K562 (cell line): ENCODE results near the gene PDZRN4. TPM values are rescaled to one million over a fixed set of nuclear protein-coding genes. Genes with fewer than 3 reads are reported as not detected.

ENCODE experiments used
- ATAC-seq: fragments of 200-7000 bp; cut with Tn5 transposase; 3 replicates; pipeline ENCODE4 v1.9.1; 2020; ENCODE audit warnings: moderate library complexity
- BruUV-seq: library from RNA; stranded (reverse); fragments of 400-500 nt; replicated peaks from 2 replicates; lab custom pipeline; 2021; lab: Mats Ljungman, UMichigan
- CTCF ChIA-PET: fragments of 300-600 bp; formaldehyde crosslinking; extraction: SDS; loops from one replicate; lab custom pipeline; 2021; ENCODE audit warnings: low intra/inter-chr PET ratio; lab: Yijun Ruan, JAX
- POLR2A ChIA-PET: fragments of 300-600, 350-650 bp; sonication (Branson Sonifier 250); formaldehyde crosslinking; extraction: SDS; loops from one replicate; lab custom pipeline; 2021; ENCODE audit warnings: antibody characterized with exemption, inconsistent platforms; lab: Yijun Ruan, JAX
- DNase-seq, 4 experiments: peaks; one replicate each; pipeline versions ENCODE4 v3.0.0 to v3.0.0-alpha.2; 2011 to 2018; ENCODE audit warnings: low spot score in 3 of 4, mixed read lengths in 3 of 4; ENCODE audit errors: extremely low read depth in 1 of 4
- FAIRE-seq: peaks from 2 replicates; lab custom pipeline; 2011; peaks lifted over from hg19 to GRCh38; lab: Jason Lieb, UNC
- H2AFZ ChIP-seq: 2 replicates; pipeline ENCODE4 v1.6.0; 2011; ENCODE audit warnings: low read depth, low read length, control low read depth, inconsistent platforms
- H3K27ac ChIP-seq: fragments of 200-600 bp; 3 replicates; pipeline ENCODE4 v1.8.0; 2011; ENCODE audit warnings: low read depth, mild to moderate bottlenecking, control low read depth, inconsistent platforms, low read length, moderate library complexity, mixed read lengths; ENCODE audit errors: extremely low read depth
- H3K27me3 ChIP-seq, 2 experiments: fragments of 300-600 bp in 1 of 2; 2 replicates in 1 of 2; 3 replicates in 1 of 2; pipeline versions ENCODE4 v1.6.0 to v1.8.0; 2011; ENCODE audit warnings: inconsistent platforms in 2 of 2, low read length in 2 of 2, mild to moderate bottlenecking in 1 of 2, mixed read lengths in 1 of 2, moderate library complexity in 1 of 2; ENCODE audit not compliant: control insufficient read depth in 2 of 2, insufficient read depth in 2 of 2
- H3K36me3 ChIP-seq: fragments of 300-600 bp; 3 replicates; pipeline ENCODE4 v1.8.0; 2011; ENCODE audit warnings: mild to moderate bottlenecking, low read length, inconsistent platforms; ENCODE audit not compliant: control insufficient read depth, insufficient read depth
- H3K4me1 ChIP-seq, 2 experiments: fragments of 200-600 bp in 1 of 2; replicated peaks in 1 of 2; 2 replicates in 1 of 2; 3 replicates in 1 of 2; pipeline versions ENCODE4 v1.5.1 to v1.8.0; 2011; ENCODE audit warnings: inconsistent platforms in 2 of 2, low read length in 2 of 2, mild to moderate bottlenecking in 1 of 2, mixed read lengths in 1 of 2, moderate library complexity in 1 of 2; ENCODE audit not compliant: control insufficient read depth in 2 of 2, insufficient read depth in 2 of 2
- H3K4me2 ChIP-seq: 2 replicates; pipeline ENCODE4 v1.6.1; 2011; ENCODE audit warnings: low read length, control low read depth, inconsistent platforms, mixed read lengths; ENCODE audit not compliant: insufficient read depth
- H3K4me3 ChIP-seq: fragments of 200-600 bp; sonication (generic), shearing (Covaris generic); 2 replicates; pipeline ENCODE4 v1.5.1; 2016; ENCODE audit warnings: control low read depth, inconsistent platforms
- H3K79me2 ChIP-seq: fragments of 200-600 bp; 3 replicates; pipeline ENCODE4 v1.8.0; 2011; ENCODE audit warnings: low read length, inconsistent platforms; ENCODE audit not compliant: control insufficient read depth, insufficient read depth
- H3K9ac ChIP-seq, 2 experiments: 2 replicates each; pipeline versions ENCODE4 v1.6.0 to v1.6.1; 2011; ENCODE audit warnings: low read depth in 2 of 2, low read length in 2 of 2, control low read depth in 1 of 2, inconsistent platforms in 1 of 2, mild to moderate bottlenecking in 1 of 2, mixed read lengths in 1 of 2; ENCODE audit not compliant: insufficient read depth in 1 of 2
- H3K9me1 ChIP-seq: one replicate; pipeline ENCODE4 v1.6.0; 2011; ENCODE audit warnings: inconsistent platforms, mild to moderate bottlenecking, low read length, moderate library complexity; ENCODE audit not compliant: control insufficient read depth, insufficient read depth
- H3K9me3 ChIP-seq: replicated peaks from 2 replicates; pipeline ENCODE4 v1.5.1; 2011; ENCODE audit warnings: low read depth, low read length, inconsistent platforms; ENCODE audit not compliant: control insufficient read depth, insufficient read depth
- H4K20me1 ChIP-seq: replicated peaks from 2 replicates; pipeline ENCODE4 v1.6.1; 2011; ENCODE audit warnings: low read length, inconsistent platforms, mixed read lengths; ENCODE audit not compliant: control insufficient read depth, insufficient read depth
- FOS ChIP-seq: IDR thresholded peaks from 3 replicates; pipeline ENCODE4 v1.6.1; 2011; ENCODE audit not compliant: insufficient read length; ENCODE audit errors: extremely low read depth
- SAP30 ChIP-seq: fragments of 200-600 bp; sonication (generic); IDR thresholded peaks from 2 replicates; pipeline ENCODE4 v1.6.1; 2012; ENCODE audit warnings: borderline replicate concordance, low read depth, mild to moderate bottlenecking, moderate library complexity, low read length, control low read depth, inconsistent platforms; ENCODE audit not compliant: insufficient read depth, poor library complexity, severe bottlenecking
- ZFX ChIP-seq: sonication (generic); formaldehyde crosslinking; IDR thresholded peaks from 2 replicates; pipeline ENCODE4 v1.8.0; 2022; ENCODE audit warnings: mild to moderate bottlenecking, missing genetic modification reagents, moderate library complexity
- ZNF282 ChIP-seq: sonication (generic); formaldehyde crosslinking; IDR thresholded peaks from 2 replicates; pipeline ENCODE4 v1.8.1; 2023; ENCODE audit warnings: missing genetic modification reagents
- ZNF445 ChIP-seq: fragments of 250-450 bp; sonication (Bioruptor Pico); IDR thresholded peaks from 2 replicates; pipeline ENCODE4 v1.4.0; 2020; ENCODE audit warnings: low read depth, mild to moderate bottlenecking, moderate library complexity
- ZNF57 ChIP-seq: fragments of 450-650 bp; formaldehyde crosslinking; IDR thresholded peaks from 2 replicates; pipeline ENCODE4 v1.4.0; 2020; ENCODE audit warnings: mild to moderate bottlenecking, moderate library complexity
- ZNF699 ChIP-seq: fragments of 250-450 bp; sonication (Bioruptor Pico); IDR thresholded peaks from 2 replicates; pipeline ENCODE4 v1.8.0; 2021; ENCODE audit warnings: mild to moderate bottlenecking, moderate library complexity; ENCODE audit not compliant: insufficient replicate concordance
- ZNF785 ChIP-seq: fragments of 250-450 bp; sonication (Bioruptor Pico); IDR thresholded peaks from 2 replicates; pipeline ENCODE4 v1.4.0; 2020; ENCODE audit warnings: mild to moderate bottlenecking
- WGBS: fragments of 100-300 bp; shearing (Covaris generic); methylation state at CpG from one replicate; pipeline ENCODE4 v1.1.6; 2016; ENCODE audit warnings: low coverage, mixed read lengths; ENCODE audit not compliant: insufficient coverage; ENCODE audit errors: missing lambda C conversion rate; 5-methylcytosine and 5-hydroxymethylcytosine counted together
- in situ Hi-C: fragments of 300-500 bp; cut with MboI; formaldehyde crosslinking; loops from 4 replicates; pipeline ENCODE4 v1.15.0; 2018; ENCODE audit warnings: inconsistent platforms, mixed read lengths
- intact Hi-C: fragments of 100-400 bp; cut with micrococcal nuclease; formaldehyde crosslinking; loops from 2 replicates; pipeline ENCODE4 v1.14.2; 2022
- polyA plus RNA-seq, 8 experiments: library from polyadenylated mRNA; depleted of rRNA in 4 of 8; stranded (reverse) in 5 of 8; unstranded in 3 of 8; fragments of >200 nt; fragmentation: Nextera tagmentation in 2 of 8; fragmentation: Illumina TruSeq in 1 of 8; extraction: Ambion mirVana in 2 of 8; extraction: Trizol in 1 of 8; gene quantifications; 2 replicates each; pipeline versions ENCODE4 v1.2.1 to v1.2.3, GENCODE V29; 2011 to 2014; ENCODE audit warnings: inconsistent platforms in 1 of 8, missing spikeins in 1 of 8
- total RNA-seq, 7 experiments: library from RNA; depleted of rRNA in 6 of 7; stranded (reverse); fragments of >200 nt in 6 of 7; fragmentation: Illumina TruSeq in 2 of 7; extraction: Trizol in 2 of 7; gene quantifications; 2 replicates each; pipeline versions ENCODE4 v1.2.1 to v1.2.3, GENCODE V29; 2011 to 2021; ENCODE audit warnings: low replicate concordance in 1 of 7
- TF ChIP-seq, protein P1 (sequence below): fragments of 250-450 bp; sonication (Bioruptor Pico); IDR thresholded peaks from 2 replicates; pipeline ENCODE4 v1.4.0; 2020; ENCODE audit warnings: mild to moderate bottlenecking
- TF ChIP-seq, protein P2 (sequence below), 2 experiments: fragments of 450-650 bp in 1 of 2; sonication (generic) in 1 of 2; formaldehyde crosslinking; conservative IDR thresholded peaks; 2 replicates each; pipeline versions ENCODE4 v1.4.0 to v1.8.1; 2020 to 2022; ENCODE audit warnings: mild to moderate bottlenecking in 1 of 2, missing genetic modification reagents in 1 of 2
- TF ChIP-seq, protein P3 (sequence below): fragments of 250-450 bp; sonication (Bioruptor Pico); IDR thresholded peaks from 2 replicates; pipeline ENCODE4 v1.5.0; 2022; ENCODE audit warnings: mild to moderate bottlenecking
- TF ChIP-seq, protein P4 (sequence below): fragments of 250-450 bp; sonication (Bioruptor Pico); IDR thresholded peaks from 2 replicates; pipeline ENCODE4 v1.5.0; 2021

Gene PDZRN4
- total and polyA plus RNA-seq, 9 of the 15 experiments (the other 6 are each of a cell fraction or from before 2014, with no cell fraction given), result not detected

DNA sequence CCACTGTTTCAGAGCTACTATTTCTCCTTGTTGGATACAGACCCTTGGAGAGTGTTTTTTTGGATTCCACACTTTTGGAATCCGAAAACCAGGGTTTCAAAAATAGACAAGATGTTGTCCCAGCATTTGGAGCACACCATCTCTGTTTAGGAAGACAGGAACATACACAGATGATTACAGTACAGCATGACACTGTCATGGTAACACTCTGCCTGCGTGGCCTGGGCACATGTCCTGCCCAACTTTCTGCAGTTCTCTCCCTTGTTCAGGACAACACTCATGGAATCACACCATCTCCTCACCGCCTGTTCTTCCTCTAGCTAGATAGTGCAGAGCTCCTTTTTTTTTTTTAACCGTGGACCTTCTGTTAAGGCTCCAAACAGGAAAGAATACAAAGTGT is 369.2 kb downstream of the PDZRN4 start:
- no peaks in the 10 kb centered on the region for H3K9me1 ChIP-seq
- no peak overlapping the region for H3K4me3 ChIP-seq
- no peak overlapping the region for H3K9ac ChIP-seq
- no peaks in the 10 kb centered on the region for H3K36me3 ChIP-seq
- H4K20me1 ChIP-seq, result no peaks in the 10 kb centered on the region
- ChIA-PET CTCF (no interaction called here), POLR2A (no interaction called here)
- no peaks in the 10 kb centered on the region for H3K79me2 ChIP-seq
- intact Hi-C loops, result no loop called here
- no peak for ATAC-seq
- no peaks in the 10 kb centered on the region for H3K4me1 ChIP-seq
- 0% methylated on average over 3 of the region's 4 CpGs for WGBS
- H3K27me3 ChIP-seq, result no peaks in the 10 kb centered on the region
- no peak overlapping the region for H2AFZ ChIP-seq
- in situ Hi-C loops, result no loop called here
- no peaks in the 10 kb centered on the region; the same call in 1 of the 2 replicates for H3K9me3 ChIP-seq
- no peak overlapping the region for H3K27ac ChIP-seq
- BruUV-seq, result no TSS peak
- H3K4me2 ChIP-seq, result no peak overlapping the region
- no peak for FAIRE-seq
- TF ChIP-seq, protein P1, sequence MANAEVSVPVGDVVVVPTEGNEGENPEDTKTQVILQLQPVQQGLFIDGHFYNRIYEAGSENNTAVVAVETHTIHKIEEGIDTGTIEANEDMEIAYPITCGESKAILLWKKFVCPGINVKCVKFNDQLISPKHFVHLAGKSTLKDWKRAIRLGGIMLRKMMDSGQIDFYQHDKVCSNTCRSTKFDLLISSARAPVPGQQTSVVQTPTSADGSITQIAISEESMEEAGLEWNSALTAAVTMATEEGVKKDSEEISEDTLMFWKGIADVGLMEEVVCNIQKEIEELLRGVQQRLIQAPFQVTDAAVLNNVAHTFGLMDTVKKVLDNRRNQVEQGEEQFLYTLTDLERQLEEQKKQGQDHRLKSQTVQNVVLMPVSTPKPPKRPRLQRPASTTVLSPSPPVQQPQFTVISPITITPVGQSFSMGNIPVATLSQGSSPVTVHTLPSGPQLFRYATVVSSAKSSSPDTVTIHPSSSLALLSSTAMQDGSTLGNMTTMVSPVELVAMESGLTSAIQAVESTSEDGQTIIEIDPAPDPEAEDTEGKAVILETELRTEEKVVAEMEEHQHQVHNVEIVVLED (CRISPR knock-in tag), result no peak
- TF ChIP-seq, protein P2, sequence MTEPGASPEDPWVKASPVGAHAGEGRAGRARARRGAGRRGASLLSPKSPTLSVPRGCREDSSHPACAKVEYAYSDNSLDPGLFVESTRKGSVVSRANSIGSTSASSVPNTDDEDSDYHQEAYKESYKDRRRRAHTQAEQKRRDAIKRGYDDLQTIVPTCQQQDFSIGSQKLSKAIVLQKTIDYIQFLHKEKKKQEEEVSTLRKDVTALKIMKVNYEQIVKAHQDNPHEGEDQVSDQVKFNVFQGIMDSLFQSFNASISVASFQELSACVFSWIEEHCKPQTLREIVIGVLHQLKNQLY (CRISPR knock-in tag; conservative IDR thresholded peaks at IDR 0.05), result no peak
- TF ChIP-seq ZNF57 (CRISPR knock-in tag) (no peak), ZNF445 (CRISPR knock-in tag) (no peak), ZNF282 (no peak), ZNF699 (CRISPR knock-in tag) (no peak), ZFX (CRISPR knock-in tag) (no peak), FOS (no peak), SAP30 (no peak), ZNF785 (CRISPR knock-in tag) (no peak)
- TF ChIP-seq, protein P3, sequence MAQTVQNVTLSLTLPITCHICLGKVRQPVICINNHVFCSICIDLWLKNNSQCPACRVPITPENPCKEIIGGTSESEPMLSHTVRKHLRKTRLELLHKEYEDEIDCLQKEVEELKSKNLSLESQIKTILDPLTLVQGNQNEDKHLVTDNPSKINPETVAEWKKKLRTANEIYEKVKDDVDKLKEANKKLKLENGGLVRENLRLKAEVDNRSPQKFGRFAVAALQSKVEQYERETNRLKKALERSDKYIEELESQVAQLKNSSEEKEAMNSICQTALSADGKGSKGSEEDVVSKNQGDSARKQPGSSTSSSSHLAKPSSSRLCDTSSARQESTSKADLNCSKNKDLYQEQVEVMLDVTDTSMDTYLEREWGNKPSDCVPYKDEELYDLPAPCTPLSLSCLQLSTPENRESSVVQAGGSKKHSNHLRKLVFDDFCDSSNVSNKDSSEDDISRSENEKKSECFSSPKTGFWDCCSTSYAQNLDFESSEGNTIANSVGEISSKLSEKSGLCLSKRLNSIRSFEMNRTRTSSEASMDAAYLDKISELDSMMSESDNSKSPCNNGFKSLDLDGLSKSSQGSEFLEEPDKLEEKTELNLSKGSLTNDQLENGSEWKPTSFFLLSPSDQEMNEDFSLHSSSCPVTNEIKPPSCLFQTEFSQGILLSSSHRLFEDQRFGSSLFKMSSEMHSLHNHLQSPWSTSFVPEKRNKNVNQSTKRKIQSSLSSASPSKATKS (CRISPR knock-in tag), result no peak
- TF ChIP-seq, protein P4, sequence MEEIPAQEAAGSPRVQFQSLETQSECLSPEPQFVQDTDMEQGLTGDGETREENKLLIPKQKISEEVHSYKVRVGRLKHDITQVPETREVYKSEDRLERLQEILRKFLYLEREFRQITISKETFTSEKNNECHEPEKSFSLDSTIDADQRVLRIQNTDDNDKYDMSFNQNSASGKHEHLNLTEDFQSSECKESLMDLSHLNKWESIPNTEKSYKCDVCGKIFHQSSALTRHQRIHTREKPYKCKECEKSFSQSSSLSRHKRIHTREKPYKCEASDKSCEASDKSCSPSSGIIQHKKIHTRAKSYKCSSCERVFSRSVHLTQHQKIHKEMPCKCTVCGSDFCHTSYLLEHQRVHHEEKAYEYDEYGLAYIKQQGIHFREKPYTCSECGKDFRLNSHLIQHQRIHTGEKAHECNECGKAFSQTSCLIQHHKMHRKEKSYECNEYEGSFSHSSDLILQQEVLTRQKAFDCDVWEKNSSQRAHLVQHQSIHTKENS (CRISPR knock-in tag), result no peak
- DNase-seq, result no peak
